PC-9 (cell line): ENCODE data around the gene ACAD8.

Source experiments
- CTCF ChIP-seq: fragments of 200-600 bp; sonication (generic); conservative IDR thresholded peaks from 2 replicates; pipeline ENCODE4 v1.6.1; 2017; ENCODE audit warnings: mixed run types, antibody characterized with exemption, mild to moderate bottlenecking, moderate library complexity
- EZH2 ChIP-seq: fragments of 200-600 bp; sonication (generic); IDR thresholded peaks from 2 replicates; pipeline ENCODE4 v1.8.0; 2017; ENCODE audit warnings: antibody characterized with exemption, low read depth

- no peak for TF ChIP-seq CTCF
- no peak for TF ChIP-seq EZH2
Observed at GRCh38 chr11:134231958-134232659, 21.3 kb upstream of the ACAD8 start.
